MM.1S (cell line): ENCODE data around the gene KRTAP10-1.

ENCODE experiments used
- EZH2 ChIP-seq: fragments of 300-600 bp; sonication (generic); optimal IDR thresholded peaks from 2 replicates; pipeline ENCODE3; 2017; ENCODE audit warnings: low read depth, mild to moderate bottlenecking, antibody characterized with exemption, low read length, mixed read lengths
- EZH2phosphoT487 ChIP-seq: fragments of 300-600 bp; sonication (generic); IDR thresholded peaks from 2 replicates; pipeline ENCODE4 v1.6.1; 2018; ENCODE audit warnings: antibody characterized with exemption, low read length
- TF ChIP-seq, protein P1 (sequence below): fragments of 300-600 bp; sonication (generic); IDR thresholded peaks from 2 replicates; pipeline ENCODE4 v1.5.1; 2016; ENCODE audit warnings: antibody characterized with exemption, low read length, mixed read lengths

DNA sequence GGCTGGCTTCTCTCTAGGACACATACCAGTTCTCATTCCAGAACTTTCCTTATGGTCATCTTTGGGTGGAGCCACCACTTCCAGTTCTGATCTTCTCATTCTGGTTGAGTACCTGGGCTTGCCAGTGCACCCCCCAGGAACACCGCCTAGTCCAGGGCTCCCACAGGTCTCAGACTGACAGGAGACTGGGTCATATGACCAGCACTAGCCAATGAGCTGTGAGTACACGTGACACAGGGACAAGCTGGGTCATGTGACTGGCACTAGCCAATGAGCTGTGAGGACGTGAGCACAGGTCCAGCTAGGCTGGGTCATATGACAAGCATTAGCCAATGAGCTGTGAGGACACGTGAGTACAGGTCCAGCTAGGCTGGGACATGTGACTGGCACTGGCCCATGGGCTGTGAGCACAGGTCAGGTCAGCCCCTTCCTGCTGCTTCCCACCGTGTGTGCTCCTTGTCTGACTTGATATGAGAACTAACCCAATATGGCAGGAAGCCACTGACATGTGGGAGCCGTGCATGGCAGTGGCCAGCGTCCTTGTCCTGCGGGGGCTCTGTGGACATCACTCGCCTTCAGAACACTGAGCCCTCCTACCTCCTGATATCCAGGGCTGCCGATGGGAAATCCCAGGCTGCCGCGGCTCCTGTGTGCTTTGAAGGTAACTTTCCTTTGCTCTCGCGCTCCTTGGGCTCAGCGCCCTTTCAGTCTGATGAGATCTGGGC lies 22.7 kb downstream of the KRTAP10-1 start:
- TF ChIP-seq, protein P1, sequence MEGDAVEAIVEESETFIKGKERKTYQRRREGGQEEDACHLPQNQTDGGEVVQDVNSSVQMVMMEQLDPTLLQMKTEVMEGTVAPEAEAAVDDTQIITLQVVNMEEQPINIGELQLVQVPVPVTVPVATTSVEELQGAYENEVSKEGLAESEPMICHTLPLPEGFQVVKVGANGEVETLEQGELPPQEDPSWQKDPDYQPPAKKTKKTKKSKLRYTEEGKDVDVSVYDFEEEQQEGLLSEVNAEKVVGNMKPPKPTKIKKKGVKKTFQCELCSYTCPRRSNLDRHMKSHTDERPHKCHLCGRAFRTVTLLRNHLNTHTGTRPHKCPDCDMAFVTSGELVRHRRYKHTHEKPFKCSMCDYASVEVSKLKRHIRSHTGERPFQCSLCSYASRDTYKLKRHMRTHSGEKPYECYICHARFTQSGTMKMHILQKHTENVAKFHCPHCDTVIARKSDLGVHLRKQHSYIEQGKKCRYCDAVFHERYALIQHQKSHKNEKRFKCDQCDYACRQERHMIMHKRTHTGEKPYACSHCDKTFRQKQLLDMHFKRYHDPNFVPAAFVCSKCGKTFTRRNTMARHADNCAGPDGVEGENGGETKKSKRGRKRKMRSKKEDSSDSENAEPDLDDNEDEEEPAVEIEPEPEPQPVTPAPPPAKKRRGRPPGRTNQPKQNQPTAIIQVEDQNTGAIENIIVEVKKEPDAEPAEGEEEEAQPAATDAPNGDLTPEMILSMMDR: no peak
- TF ChIP-seq EZH2 (no peak), EZH2phosphoT487 (no peak)
